GM21576 (cell line): ENCODE results near the gene NTN5.
"Not testable (repeated sequence)": the region's sequence is repeated elsewhere in the genome, so short reads cannot be mapped to it uniquely, and the experiment has no call there.

Experiments used
- ATAC-seq: cut with Tn5 transposase; IDR thresholded peaks from one replicate; pipeline ENCODE4 v1.9.1; 2021; ENCODE audit warnings: mild to moderate bottlenecking, moderate library complexity; ENCODE audit not compliant: unreplicated experiment

NTN5 gene, protein sequence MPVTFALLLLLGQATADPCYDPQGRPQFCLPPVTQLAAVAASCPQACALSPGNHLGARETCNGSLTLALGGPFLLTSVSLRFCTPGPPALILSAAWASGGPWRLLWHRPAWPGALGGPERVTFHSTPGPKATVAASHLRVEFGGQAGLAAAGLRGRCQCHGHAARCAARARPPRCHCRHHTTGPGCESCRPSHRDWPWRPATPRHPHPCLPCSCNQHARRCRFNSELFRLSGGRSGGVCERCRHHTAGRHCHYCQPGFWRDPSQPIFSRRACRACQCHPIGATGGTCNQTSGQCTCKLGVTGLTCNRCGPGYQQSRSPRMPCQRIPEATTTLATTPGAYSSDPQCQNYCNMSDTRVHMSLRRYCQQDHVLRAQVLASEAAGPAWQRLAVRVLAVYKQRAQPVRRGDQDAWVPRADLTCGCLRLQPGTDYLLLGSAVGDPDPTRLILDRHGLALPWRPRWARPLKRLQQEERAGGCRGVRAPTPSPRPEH

DNA sequence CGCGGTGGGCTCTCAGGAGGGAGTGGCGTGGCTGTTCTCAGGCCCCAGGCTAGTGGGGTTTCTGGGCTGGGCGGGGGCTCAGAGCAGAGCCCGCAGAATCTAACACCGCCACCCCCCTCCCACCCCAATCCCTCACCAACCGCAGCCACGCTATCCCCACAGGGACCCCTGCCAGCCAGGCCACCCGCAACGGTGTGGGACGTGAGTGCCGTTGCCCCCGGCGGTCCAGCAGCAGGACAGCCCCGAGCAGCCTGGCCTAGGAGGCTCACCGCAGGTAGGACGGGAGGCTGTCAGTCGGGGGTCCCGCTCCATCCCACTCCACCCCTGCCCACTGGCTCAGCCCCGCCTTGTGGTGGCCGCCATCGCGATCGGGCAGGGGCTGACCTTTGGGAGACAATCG is at the start of gene NTN5:
NTN5 (minus strand) TSS at position 24 of the 400 bp plus-strand sequence. CDS start 2,031 bp downstream, outside the sequence.
- no peak for ATAC-seq

DNA sequence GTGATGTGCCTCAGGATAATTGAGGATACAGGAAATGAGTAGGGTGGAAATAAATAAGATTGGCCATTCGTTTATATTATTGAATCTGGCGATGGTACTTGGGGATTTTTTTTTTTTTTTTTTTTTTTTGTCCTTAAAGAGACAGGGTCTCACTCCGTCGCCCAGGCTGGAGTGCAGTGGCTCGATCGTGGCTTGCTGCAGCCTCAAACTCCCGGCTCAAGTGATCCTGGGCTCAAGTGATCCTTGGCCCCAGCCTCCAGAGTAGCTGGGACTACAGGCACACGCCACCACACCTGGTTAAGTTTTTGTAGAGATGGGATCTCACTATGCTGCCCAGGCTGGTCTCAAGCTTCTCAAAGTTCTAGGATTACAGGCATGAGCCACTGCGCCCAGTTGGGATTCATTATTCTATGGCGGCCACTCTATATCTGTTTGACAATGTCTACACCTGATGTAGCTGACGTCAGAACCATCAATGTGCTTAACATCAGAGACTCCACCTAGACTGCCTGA is 49.4 kb upstream of the NTN5 start:
- no peak for ATAC-seq

- peak; percentile 81 for ATAC-seq
Observed at GRCh38 chr19:48720613-48721296, 47.9 kb upstream of the NTN5 start.

DNA sequence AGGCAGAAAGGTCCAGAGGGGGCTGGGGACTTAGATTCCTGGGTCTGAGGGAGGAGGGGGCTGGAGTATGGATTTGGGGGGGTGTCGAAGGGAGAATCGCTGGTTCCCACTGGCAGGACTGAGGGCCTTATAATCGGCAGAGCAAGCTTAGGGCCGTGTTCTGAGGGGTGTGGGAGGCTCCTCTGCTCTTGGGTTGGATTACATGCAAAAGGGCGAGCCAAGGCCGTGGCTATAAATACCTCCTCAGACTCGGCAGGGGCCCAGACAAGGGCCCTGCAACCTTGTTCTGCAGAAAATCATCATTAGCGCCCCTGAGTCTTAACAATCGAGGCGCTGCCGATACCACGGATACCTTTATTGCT is 47.4 kb upstream of the NTN5 start:
- ATAC-seq: no peak

DNA sequence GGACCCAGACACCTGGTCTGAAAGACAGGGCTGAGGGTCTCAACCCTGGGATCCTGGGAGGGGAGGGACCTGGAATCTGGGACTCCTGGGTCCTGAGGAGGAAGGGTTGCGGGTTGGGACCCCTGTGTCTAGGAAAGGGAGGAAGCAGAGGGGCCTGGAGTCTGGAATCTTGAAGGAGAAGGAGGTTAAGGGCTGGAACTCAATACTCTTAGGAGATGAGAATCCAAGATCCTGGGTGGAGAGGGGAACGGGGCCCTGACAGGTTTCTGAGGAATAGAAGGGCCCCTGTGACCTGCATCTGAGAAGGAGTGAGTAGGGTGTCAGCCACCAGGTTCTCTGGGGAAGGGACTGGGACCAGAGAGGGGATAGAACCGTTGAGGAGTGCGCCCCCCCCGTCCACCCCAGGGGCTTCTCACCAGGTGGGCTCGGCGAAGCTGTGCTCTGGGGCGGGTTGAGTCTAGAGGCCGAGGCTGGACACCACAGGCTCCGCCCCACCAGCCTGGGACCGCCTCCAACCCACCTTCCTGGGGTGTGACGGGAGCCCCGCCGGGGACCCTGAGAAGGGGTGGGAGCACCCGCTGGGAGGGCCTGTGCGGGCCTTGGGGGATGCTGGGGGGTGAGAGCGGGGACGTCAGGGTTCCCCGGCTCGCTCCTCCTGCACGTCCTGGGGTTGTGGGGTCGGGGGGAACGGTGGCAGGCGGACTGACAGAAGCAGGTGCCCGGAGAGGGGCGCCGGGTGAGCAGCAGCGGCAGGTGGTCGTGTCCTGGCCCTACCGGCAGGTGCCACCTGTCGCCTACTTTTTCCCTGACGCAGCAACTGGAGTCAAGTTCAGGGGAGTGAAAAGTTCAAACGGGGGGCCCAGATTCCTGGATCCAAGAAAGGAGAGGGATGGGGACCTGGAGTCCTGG is 46.7 kb upstream of the NTN5 start, which contains the start of gene MAMSTR:
MAMSTR (minus strand) TSS at position 463 of the 909 bp plus-strand sequence. CDS start 694 bp downstream, outside the sequence.
- no peak for ATAC-seq

DNA sequence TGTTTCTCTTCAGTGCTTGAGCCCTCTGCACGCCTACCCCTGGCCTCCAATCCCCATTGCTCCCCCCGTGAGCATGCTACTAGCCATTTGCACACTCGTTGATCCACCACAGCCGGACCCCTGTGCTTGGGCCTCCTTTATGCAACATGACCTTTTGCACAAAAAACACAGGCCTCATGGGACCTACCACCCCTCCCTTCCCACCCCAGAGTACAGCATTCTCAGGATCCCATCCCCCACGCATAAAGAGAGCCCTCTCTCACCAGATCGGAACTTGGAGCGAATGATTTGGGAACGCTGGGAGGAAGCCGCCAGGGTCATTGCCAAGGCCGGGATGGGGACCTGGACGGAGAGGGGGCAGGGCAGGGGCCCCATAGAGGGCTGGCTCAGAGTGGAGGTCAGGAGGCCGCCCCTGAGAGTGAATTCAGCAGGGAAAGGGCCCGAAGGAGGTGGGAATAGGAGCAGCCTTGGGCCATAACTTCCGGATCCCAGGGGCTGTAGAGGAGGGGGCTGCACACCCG is 46.0 kb upstream of the NTN5 start:
- ATAC-seq: no peak

DNA sequence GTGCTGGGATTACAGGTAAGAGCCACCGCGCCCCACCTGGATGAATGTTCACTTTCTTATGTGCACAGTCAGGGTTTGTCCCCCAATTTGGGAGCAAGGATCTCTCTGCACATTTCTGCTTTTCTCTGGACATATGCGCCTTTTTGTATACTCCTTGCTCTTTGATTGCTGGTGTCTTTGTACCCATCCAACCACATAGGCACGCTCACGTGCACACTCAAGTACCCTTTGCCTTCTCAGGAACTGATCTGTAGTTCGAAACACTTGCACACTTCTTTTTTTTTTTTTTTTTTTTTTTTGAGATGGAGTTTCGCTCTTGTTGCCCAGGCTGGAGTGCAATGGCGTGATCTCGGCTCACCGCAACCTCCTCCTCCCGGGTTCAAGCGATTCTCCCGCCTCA is 45.3 kb upstream of the NTN5 start:
- ATAC-seq: not testable (repeated sequence)

DNA sequence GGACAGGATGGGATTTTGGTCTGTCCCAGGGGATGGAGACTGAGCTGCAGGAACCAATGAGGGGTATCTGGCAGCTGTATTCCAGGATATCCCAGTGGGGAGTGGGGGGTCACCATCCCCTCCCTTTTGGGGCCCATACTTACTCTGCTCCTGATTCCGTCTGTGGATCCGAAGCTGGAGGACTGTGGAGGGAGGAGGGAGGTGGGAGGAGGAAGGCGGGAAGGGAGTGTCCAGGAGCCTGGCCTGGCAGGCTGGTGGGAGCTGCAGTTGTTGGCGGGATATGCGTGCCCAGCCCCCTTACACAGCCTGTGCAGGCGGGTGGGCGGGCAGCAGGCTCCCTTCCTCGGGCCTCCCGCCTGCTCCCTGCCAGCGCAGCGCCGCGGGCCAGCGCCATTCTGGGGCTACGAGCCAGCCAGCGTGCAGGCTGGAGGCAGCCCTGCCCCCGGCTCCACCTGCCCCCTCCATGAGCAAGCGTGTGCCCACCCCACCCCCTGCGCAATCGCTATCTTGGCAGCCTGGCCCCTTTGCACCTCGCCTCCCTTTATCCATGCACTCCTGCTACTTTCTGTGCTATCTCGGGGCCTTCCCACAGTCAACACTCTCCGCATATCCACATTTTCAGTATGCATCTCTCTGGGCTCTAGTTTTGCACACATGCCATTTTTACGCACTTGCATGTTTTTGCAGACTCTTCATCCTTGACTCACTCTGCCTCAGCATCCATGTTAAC is 43.9 kb upstream of the NTN5 start:
- ATAC-seq: no peak

GRCh38 chr19:48715681-48716171 is 42.9 kb upstream of the NTN5 start:
- ATAC-seq: no peak

- ATAC-seq: no peak
Observed at GRCh38 chr19:48714759-48715675, 42.2 kb upstream of the NTN5 start.

- ATAC-seq: peak; percentile 86
Observed at GRCh38 chr19:48713864-48714755, 41.3 kb upstream of the NTN5 start.

GRCh38 chr19:48713041-48713863 is 40.4 kb upstream of the NTN5 start:
- no peak for ATAC-seq

GRCh38 chr19:48711106-48711662 is 38.4 kb upstream of the NTN5 start:
- ATAC-seq: no peak

GRCh38 chr19:48708471-48708870 is 35.7 kb upstream of the NTN5 start:
- ATAC-seq: no peak

GRCh38 chr19:48705431-48705830 is 32.6 kb upstream of the NTN5 start:
- no peak for ATAC-seq

- ATAC-seq: no peak
Observed at GRCh38 chr19:48703316-48703715, 30.5 kb upstream of the NTN5 start.
